AG20443 (cell line): ENCODE measurements around the gene TM4SF18.

ENCODE experiments used
- DNase-seq: peaks from one replicate; pipeline ENCODE4 v3.0.0; 2012; ENCODE audit warnings: low spot score, mixed read lengths

Gene TM4SF18

DNA sequence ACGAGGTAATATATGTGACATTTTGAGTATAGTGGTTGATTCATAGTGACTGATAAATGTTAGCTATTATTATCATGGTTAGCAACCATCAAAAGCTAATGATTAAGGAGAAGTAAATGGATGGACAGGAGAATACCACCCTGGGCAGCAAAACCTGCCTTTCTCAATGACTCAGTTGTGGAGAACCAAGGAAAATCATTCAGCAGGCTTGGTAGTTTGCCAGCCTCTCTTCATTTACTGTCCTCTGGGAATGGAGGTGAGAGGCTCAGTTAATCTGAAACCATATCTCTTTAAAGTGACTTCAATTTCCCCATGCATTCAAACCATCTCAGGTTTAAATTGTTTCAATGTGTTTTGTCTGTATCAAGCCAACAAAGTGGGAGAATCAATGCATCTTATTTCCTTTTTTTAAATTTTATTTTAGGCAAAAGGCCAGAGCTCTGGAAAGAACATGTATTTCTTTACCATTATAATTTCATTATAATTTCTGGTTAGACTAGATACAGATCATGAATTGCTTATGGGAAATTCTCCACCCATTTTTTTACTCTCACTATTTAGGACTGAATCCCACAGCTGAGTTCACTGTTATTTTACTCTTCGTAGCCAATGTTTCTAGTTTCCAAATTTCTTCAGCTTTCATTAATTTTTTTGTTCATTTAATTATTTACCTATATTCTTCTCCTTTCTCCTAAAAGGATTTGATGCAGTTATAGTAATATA, 2.7 kb downstream of the TM4SF18 start:
- DNase-seq = no peak

DNA sequence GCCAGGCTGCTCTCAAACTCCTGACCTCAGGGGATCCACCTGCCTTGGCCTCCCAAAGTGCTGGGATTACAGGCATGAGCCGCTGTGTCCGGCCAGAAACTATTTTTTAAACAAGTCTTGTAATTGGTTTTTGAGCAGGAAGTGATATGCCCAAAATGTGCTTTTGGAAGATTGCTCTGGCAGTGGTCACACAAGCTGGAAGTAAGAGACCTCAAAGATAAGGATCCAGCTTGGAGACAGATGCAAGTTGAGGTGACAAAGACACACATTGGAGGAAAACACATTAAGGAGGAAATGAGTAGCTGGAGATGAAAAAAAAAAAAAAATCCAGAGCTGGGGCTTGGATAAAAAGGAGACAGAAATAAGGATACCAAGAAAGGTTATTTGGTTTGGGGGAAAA, 6.3 kb downstream of the TM4SF18 start:
- no peak for DNase-seq

GRCh38 chr3:149325581-149325980, 7.9 kb downstream of the TM4SF18 start:
- DNase-seq = no peak

GRCh38 chr3:149324332-149324731, 9.1 kb downstream of the TM4SF18 start:
- no peak for DNase-seq

DNA sequence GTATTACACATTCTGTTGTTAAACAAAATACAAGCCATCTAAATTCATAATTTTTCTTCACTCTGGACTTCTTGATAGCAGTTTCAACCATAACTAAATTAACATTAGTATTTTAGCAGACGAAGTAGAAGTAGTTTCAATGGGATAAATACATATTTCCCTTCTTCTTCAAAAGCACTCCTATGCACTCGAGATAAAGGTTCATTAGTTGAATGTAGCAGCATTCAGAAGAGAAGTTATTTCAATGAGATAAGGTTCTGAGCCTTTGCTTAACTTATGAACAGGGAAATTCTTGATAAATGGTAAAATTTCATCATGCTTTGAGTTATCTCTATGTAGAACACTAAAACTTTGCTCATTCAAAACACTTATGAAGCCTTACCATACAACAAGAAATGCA, 11.8 kb downstream of the TM4SF18 start:
- no peak for DNase-seq

DNA sequence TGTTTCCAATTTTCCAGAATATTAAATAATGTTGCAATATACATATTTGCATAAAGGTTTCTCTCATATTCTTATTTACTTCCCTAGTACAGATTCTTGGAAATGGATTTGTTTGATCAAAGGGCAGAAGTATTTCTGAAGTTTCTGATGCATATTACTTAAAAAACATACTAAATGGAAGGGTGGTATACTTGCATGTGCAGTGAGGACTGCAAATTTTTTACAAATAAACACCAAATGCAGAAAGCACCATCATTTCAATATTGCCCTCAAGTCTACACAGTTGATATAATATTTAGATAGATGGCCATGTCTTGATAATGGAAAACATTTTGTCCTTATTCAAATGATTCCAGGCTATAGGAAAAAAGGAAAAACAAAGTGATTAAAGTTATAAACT, 12.3 kb downstream of the TM4SF18 start:
- DNase-seq = no peak

- DNase-seq = no peak
Measured at GRCh38 chr3:149319750-149320149, 13.7 kb downstream of the TM4SF18 start.

DNA sequence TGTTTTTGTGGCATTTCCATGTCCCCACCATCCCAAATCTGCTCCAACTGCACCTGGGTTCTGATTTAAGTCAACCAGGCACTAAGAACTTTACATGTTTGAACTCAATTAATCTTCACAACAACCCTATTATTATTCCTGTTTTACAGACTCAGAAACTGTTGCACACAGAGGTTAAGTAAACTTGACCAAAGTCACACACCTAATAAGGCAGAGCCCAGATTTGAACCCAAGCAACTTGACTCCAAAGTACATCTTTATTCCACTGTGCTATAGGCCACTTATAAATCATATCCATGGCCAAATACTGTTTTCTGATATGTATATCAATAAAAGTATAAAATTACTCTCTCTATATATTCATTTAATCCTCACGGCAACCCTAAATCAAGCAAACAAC, 16.4 kb downstream of the TM4SF18 start:
- DNase-seq = no peak

GRCh38 chr3:149316437-149316836, 17.0 kb downstream of the TM4SF18 start:
- DNase-seq = peak; percentile 21

DNA sequence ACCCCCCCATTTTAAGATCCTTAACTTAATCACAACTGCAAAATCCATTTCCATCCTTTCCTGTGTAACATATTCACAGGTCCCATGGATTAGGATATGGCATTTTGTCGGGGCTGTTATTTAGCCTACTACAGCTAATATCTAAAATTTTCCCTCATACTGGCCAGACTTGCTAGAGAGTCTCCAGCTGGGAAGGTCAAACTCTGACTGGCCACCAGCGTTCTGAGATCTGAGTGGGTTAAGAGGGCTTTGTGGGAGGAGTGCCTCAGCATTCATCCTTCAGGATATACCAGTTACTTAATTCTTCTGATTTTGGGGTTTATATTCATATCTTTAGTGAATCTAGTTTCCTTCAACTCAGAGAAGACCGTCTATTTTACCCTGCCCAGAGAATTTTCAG, 17.7 kb downstream of the TM4SF18 start:
- DNase-seq = no peak

DNA sequence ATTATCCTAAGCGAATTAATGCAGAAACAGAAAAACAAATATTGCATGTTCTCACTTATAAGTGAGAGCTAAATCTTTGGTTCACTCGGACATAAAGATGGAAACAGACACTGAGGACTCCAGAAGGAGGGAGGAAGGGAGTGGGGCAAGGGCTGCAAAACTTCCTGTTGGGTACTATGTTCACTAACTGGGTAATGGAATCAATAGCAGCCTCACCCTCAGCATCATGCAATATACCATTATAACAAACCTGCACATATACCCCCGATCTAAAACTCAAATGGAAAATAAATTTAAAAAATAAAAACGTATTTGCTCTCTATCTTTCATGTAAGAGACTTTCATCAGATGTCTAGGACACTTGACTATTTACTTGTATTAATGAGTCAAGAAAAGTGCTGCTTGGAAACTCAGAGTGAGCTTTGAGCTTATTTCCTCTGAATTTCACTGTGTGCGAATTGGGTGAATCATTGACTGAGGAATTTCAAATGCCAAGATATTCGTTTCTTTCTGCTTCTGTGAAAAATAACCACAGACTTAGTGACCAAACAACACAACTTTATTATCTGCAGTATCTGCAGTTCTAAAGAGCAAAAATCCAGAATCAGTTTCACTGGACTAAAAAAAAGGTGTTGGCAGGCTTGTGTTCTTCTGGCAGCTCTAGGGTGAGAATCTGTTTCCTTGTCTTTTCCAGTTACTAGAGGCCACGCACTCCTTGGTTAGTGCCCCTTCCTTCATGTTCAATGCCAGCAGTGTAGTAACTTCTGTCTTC, 18.4 kb downstream of the TM4SF18 start:
- peak; percentile 71 for DNase-seq

GRCh38 chr3:149313542-149313941, 19.9 kb downstream of the TM4SF18 start:
- DNase-seq = no peak

DNA sequence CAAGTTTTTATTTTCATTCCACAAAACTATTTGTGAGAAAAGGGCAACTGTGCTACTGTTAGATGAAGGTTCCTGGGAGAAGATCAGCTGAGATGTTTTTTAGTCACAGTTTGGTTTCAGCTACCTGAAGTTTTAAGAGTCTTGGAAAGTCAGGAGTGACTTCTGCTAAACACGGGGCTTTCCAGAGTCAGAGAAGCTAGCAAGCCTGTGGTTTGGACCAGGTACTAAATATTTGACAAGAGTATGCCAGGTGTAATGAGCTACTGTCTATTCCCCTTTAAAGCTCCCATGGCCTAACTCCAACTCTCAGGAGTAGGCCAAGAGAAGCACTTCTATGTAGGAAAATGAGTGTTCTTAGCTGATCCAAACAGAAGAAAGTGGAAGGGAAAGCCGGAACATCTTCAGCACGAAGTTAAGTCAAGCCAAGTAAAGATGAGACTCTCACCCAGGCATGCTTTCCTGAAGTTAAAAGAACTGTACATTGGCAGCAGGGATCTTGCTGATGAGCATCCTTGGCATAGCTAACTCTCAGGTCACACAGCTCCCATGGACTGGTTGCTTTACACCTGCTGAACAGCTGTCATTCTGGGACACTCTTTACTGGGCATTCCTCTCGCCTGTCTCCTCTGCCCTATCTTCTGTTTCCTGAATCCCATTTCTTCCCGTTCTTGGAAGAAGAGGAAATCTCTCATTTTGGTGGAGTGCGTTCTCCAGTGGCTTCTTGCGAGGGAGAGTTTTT, 22.5 kb downstream of the TM4SF18 start:
- DNase-seq = no peak

- no peak for DNase-seq
Measured at GRCh38 chr3:149307435-149307783, 26.0 kb downstream of the TM4SF18 start.

DNA sequence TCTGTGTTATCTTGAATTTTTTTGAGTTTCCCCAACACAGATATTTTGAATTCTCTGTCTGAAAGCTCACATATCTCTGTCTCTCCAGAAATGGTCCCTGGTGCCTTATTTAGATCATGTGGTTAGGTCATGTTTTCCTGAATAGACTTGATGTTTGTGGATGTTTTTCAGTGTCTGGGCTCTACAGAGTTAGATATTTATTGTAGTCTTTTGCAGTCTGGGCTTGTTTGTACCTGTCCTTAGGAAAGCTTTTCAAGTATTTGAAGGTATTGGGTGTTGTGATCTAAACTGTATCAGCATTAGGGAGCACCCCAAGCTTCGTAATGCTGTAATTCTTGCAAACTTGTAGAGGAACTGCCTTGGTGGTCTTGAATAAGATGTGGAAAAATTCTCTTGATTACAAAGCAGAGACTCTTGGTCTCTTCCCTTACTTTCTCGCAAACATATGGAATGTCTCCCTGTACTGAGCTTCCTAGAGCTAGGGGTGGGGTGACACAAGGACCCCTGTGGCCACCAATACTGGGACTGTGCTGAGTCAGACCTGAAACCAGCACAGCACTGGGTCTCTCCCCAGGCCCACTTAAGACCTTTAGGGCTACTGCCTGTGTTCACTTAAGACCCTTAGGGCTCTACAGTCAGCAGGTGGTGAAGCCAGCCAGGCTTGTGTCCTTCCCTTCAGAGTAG, 26.5 kb downstream of the TM4SF18 start:
- DNase-seq = no peak

DNA sequence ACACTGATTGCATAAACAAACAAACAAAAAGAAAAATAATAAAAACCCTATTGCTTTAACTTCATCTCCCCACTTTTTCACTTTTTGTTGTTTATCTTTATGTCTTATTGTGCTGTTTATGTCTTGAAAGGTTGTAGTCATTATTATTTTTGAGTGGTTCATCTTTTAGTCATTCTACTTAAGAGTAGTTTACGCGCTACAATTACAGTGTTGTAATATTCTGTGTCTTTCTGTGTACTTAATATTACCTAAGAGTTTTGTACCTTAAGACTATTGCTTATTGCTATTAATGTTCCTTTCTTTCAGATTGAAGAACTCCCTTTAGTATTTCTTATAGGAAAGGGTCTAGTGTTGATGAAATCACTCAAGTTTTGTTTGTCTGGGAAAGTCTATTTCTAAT, 28.1 kb downstream of the TM4SF18 start:
- DNase-seq = no peak

GRCh38 chr3:149299938-149300801, 33.3 kb downstream of the TM4SF18 start:
- DNase-seq = peak; percentile 78

GRCh38 chr3:149296972-149297371, 36.5 kb downstream of the TM4SF18 start:
- no peak for DNase-seq

- DNase-seq = no peak
Measured at GRCh38 chr3:149292666-149293065, 40.8 kb downstream of the TM4SF18 start.

- no peak for DNase-seq
Measured at GRCh38 chr3:149291178-149291577, 42.3 kb downstream of the TM4SF18 start.

DNA sequence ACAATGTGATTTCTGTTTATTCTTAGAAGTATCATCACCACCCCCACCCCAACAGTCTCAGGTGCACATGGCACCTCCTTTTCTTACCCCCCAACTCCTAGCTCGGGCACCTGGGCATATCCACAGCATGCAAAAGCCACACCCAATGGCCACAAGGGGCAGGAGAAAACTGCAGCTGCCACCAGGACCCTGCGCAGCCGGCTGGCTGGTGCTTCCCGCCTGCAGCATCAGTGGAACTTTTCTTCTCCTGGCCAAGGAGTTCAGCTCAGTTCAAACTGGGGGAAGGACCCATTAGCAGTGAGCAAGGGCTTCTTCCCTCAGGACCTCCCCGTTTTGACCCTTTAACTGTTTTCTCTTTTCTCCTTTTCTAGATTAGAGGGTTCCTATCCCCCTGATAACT, 44.8 kb downstream of the TM4SF18 start:
- no peak for DNase-seq

DNA sequence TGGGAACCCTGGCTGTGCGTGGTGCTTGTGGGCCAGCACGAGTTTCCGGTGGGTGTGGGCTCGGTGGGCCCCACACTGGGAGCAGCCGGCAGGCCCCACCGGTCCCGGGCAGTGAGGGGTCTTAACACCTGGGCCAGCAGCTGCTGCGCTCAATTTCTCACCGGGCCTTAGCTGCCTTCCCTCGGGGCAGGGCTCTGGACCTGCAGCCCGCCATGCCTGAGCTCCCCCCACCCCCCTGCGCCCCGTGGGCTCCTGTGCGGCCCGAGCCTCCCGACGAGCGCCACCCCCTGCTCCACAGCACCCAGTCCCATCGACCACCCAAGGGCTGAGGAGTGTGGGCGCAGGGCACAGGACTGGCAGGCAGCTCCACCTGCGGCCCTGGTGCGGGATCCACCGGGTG, 49.4 kb downstream of the TM4SF18 start:
- DNase-seq = no peak
